ENCODE data around the gene SVOPL. TPM values are rescaled to one million over a fixed set of nuclear protein-coding genes. Genes with fewer than 3 reads are reported as not detected.

Gene SVOPL
- total and polyA plus RNA-seq, 4 donors, result 0.33 TPM; not detected in 3

- TF ChIP-seq REST (IDR thresholded peaks at IDR 0.05) (no peak), JUND (IDR thresholded peaks at IDR 0.05) (no peak), YY1 (IDR thresholded peaks at IDR 0.05) (no peak), EGR1 (IDR thresholded peaks at IDR 0.05; ENCODE audit: low read depth in 2 of 2) (no peak), FOXA2 (IDR thresholded peaks at IDR 0.05) (no peak), MAX (IDR thresholded peaks at IDR 0.05) (no peak), TAF1 (conservative IDR thresholded peaks at IDR 0.05) (no peak), NR2F2 (IDR thresholded peaks at IDR 0.05) (no peak), FOXA1 (IDR thresholded peaks at IDR 0.05) (no peak), HNF4G (IDR thresholded peaks at IDR 0.05) (no peak), GABPA (IDR thresholded peaks at IDR 0.05 in 1 of 2, conservative IDR thresholded peaks at IDR 0.05 in 1 of 2) (no peak), SP1 (IDR thresholded peaks at IDR 0.05) (no peak), HNF4A (conservative IDR thresholded peaks at IDR 0.05) (no peak)
Measured at GRCh38 chr7:138713191-138713590, 12.0 kb upstream of the SVOPL start (continued).

- Histone ChIP-seq H3K27ac (ENCODE audit: low read depth in 1 of 2, low read length in 2 of 2) (no peak overlapping the region), H3K9me3 (ENCODE audit: control insufficient read depth in 4 of 4, low read length in 3 of 4) (no peaks in the 10 kb centered on the region), H3K36me3 (ENCODE audit: control insufficient read depth in 4 of 4, insufficient read depth in 3 of 4, low read depth in 1 of 4, low read length in 3 of 4) (no peaks in the 10 kb centered on the region), H3K9ac (ENCODE audit: low read depth in 1 of 2, low read length in 2 of 2) (no peak overlapping the region), H3K4me1 (ENCODE audit: control insufficient read depth in 4 of 4, insufficient read depth in 4 of 4, low read length in 3 of 4) (no peaks in the 10 kb centered on the region), H3K27me3 (ENCODE audit: control insufficient read depth in 4 of 4, insufficient read depth in 4 of 4, low read length in 3 of 4) (no peaks in the 10 kb centered on the region), H3K4me3 (ENCODE audit: low read depth in 1 of 3, low read length in 3 of 3) (no peak overlapping the region)
- DNase-seq (ENCODE audit: low spot score), result no peak
- WGBS, result 95% methylated on average over 9 of the region's 9 CpGs
- TF ChIP-seq REST (IDR thresholded peaks at IDR 0.05) (no peak), TAF1 (conservative IDR thresholded peaks at IDR 0.05) (no peak), HNF4A (conservative IDR thresholded peaks at IDR 0.05) (no peak), ZBTB33 (IDR thresholded peaks at IDR 0.05) (no peak), YY1 (IDR thresholded peaks at IDR 0.05) (no peak), FOXA2 (IDR thresholded peaks at IDR 0.05) (no peak), MAX (IDR thresholded peaks at IDR 0.05) (no peak), EGR1 (IDR thresholded peaks at IDR 0.05; ENCODE audit: low read depth in 2 of 2) (no peak), ATF3 (IDR thresholded peaks at IDR 0.05) (no peak), FOXA1 (IDR thresholded peaks at IDR 0.05) (no peak), GABPA (IDR thresholded peaks at IDR 0.05 in 1 of 2, conservative IDR thresholded peaks at IDR 0.05 in 1 of 2) (no peak), RAD21 (IDR thresholded peaks at IDR 0.05) (no peak), HNF4G (IDR thresholded peaks at IDR 0.05) (no peak), SP1 (IDR thresholded peaks at IDR 0.05) (no peak), RXRA (IDR thresholded peaks at IDR 0.05) (no peak), CTCF (IDR thresholded peaks at IDR 0.05; ENCODE audit: low read depth, low read length, missing input control) (no peak), NR2F2 (IDR thresholded peaks at IDR 0.05) (no peak), JUND (IDR thresholded peaks at IDR 0.05) (no peak)
Measured at GRCh38 chr7:138712652-138713051, 11.5 kb upstream of the SVOPL start.

All from liver (tissue), 9 donors.